Type B pancreatic cell (in vitro differentiated cells): ENCODE measurements around the gene ASB2. TPM values are rescaled to one million over a fixed set of nuclear protein-coding genes. Genes with fewer than 3 reads are reported as not detected.
A peak's percentile ranks its signal among the peaks of the same experiment; 100 is the strongest.

Experiments used
- DNase-seq: peaks from one replicate; pipeline ENCODE4 v3.0.0; 2021; ENCODE audit warnings: mixed read lengths; ENCODE audit not compliant: unreplicated experiment; ENCODE audit errors: extremely low spot score
- H3K27ac Mint-ChIP-seq: 2 replicates; pipeline ENCODE4 v1.8.0; 2021; ENCODE audit warnings: mild to moderate bottlenecking, mixed read lengths
- H3K27me3 Mint-ChIP-seq: 2 replicates; pipeline ENCODE4 v1.8.0; 2021; ENCODE audit warnings: mixed read lengths
- H3K36me3 Mint-ChIP-seq: 2 replicates; pipeline ENCODE4 v1.8.0; 2021; ENCODE audit warnings: mixed read lengths
- H3K4me1 Mint-ChIP-seq: one replicate; pipeline ENCODE4 v1.8.0; 2021; ENCODE audit warnings: mixed read lengths; ENCODE audit not compliant: unreplicated experiment
- H3K4me3 Mint-ChIP-seq: 2 replicates; pipeline ENCODE4 v1.8.0; 2021; ENCODE audit warnings: mild to moderate bottlenecking, mixed read lengths
- H3K9me3 Mint-ChIP-seq: 2 replicates; pipeline ENCODE4 v1.8.0; 2021; ENCODE audit warnings: mixed read lengths
- total RNA-seq: library from RNA; stranded (reverse); gene quantifications from 2 replicates; pipeline ENCODE4 v1.2.1, GENCODE V29; 2021; ENCODE audit warnings: low replicate concordance
- TF ChIP-seq, protein P1 (sequence below): fragments of 200-600 bp; sonication (generic); conservative IDR thresholded peaks from 2 replicates; pipeline ENCODE4 v1.5.0; 2021; ENCODE audit warnings: antibody characterized with exemption, mild to moderate bottlenecking

The ASB2 gene
- total RNA-seq, 1 donor from 2014 or later: 0.60 TPM

DNA sequence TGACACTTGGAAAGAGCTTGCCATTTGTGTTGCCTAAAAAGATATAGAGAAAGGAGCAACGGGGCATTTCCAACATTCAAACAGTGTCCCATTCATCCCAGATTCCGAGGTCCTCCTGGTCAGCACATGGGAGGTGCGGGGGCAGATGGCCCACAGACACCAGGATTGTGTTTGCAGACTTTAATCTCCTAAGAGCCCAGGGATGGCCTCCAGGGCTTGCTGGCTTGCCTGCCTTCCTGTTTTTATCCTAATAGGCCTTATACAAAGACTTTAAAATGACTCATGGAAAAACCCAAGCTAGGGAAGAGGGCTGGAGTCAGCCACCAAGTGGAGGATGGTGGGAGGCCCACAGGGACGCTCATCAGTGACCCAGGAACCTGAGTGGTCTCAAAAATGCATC lies 70.7 kb downstream of the ASB2 start:
- H3K27ac Mint-ChIP-seq: no peak overlapping the region
- no peaks in the 10 kb centered on the region for H3K36me3 Mint-ChIP-seq
- TF ChIP-seq, protein P1, sequence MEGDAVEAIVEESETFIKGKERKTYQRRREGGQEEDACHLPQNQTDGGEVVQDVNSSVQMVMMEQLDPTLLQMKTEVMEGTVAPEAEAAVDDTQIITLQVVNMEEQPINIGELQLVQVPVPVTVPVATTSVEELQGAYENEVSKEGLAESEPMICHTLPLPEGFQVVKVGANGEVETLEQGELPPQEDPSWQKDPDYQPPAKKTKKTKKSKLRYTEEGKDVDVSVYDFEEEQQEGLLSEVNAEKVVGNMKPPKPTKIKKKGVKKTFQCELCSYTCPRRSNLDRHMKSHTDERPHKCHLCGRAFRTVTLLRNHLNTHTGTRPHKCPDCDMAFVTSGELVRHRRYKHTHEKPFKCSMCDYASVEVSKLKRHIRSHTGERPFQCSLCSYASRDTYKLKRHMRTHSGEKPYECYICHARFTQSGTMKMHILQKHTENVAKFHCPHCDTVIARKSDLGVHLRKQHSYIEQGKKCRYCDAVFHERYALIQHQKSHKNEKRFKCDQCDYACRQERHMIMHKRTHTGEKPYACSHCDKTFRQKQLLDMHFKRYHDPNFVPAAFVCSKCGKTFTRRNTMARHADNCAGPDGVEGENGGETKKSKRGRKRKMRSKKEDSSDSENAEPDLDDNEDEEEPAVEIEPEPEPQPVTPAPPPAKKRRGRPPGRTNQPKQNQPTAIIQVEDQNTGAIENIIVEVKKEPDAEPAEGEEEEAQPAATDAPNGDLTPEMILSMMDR: no peak
- no peaks in the 10 kb centered on the region for H3K9me3 Mint-ChIP-seq
- no peak overlapping the region for H3K4me3 Mint-ChIP-seq
- no peaks in the 10 kb centered on the region for H3K4me1 Mint-ChIP-seq
- peaks cover 13% of the 10 kb centered on the region for H3K27me3 Mint-ChIP-seq
- no peak for DNase-seq

DNA sequence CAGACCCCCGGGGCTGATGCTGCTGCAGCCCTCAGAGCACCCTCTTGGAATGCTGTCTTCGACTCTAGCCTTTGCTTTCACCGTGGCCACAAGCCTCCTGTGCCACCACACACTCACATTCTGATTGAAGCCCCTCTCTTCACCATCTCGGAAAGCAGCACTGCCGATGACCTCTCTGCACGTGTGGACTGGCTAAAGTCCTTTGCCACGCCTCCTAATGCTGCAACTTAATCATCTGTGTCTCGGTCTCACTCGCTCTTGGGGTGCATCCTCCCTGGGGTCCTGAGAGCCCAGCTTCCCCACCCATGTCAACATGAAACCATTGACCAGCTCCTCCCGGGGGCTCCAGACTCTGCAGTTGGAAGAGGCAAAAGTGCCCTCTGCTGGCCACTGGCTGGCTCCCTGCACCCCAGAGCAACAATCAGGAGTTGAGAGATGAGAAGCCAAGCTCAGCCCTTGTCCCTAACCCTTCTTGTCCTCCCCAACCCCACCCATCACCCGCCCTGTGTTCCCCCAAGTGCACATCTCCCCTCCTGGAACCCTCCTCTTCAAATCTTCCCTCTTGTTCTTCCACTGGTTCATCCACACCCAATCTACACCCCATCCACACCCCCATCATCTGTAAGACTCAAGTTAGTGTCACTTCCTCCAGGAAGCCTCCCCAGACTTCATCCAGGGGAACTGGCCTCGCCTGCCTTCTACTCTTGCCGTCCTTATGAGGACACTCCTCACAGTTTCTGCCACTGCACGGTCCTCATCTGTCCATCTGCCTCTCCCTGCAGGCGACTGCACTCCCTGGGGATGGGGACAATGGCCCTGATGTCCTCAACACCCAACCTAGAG lies 72.8 kb downstream of the ASB2 start:
- H3K4me3 Mint-ChIP-seq: no peak overlapping the region
- no peaks in the 10 kb centered on the region for H3K36me3 Mint-ChIP-seq
- no peak overlapping the region for H3K27ac Mint-ChIP-seq
- no peak for DNase-seq
- no peaks in the 10 kb centered on the region for H3K4me1 Mint-ChIP-seq
- TF ChIP-seq, protein P1: peak; percentile 67
- no peaks in the 10 kb centered on the region for H3K9me3 Mint-ChIP-seq
- peaks cover 13% of the 10 kb centered on the region for H3K27me3 Mint-ChIP-seq

DNA sequence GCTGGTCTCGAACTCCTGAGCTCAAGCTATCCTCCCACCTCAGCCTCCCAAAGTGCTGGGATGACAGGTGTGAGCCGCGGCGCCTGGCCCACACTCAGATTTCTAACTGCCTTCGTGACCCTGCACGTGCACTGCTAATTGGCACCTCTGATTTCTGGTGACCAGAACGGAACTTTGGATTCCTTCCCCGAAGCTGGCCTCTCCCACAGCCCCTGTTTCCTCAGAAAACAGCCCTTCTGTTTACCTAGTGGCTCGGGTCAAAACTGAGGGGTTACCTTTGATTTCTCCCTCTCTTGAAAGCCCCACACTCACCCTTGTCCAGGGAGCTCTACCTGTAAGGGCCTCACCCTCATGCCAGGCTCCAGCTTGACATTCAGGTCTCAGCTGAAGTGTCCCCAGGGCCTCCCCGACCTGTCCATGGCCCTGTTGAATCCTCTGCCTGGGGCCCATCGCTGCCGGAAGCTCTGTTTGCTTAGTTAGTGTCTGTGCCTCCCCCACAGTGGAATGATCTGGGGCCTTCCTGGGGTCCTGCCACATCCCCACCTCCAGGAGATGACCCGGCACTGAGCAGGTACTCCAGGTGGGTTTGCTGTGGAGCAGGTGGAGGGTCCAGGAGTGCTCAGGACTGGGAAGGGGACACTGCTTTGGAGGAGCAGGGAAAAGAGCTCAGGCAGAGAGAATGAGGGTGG lies 73.6 kb downstream of the ASB2 start:
- H3K27ac Mint-ChIP-seq: no peak overlapping the region
- peaks cover 13% of the 10 kb centered on the region for H3K27me3 Mint-ChIP-seq
- TF ChIP-seq, protein P1: no peak
- no peaks in the 10 kb centered on the region for H3K4me1 Mint-ChIP-seq
- H3K9me3 Mint-ChIP-seq: no peaks in the 10 kb centered on the region
- no peak for DNase-seq
- no peaks in the 10 kb centered on the region for H3K36me3 Mint-ChIP-seq
- H3K4me3 Mint-ChIP-seq: no peak overlapping the region

DNA sequence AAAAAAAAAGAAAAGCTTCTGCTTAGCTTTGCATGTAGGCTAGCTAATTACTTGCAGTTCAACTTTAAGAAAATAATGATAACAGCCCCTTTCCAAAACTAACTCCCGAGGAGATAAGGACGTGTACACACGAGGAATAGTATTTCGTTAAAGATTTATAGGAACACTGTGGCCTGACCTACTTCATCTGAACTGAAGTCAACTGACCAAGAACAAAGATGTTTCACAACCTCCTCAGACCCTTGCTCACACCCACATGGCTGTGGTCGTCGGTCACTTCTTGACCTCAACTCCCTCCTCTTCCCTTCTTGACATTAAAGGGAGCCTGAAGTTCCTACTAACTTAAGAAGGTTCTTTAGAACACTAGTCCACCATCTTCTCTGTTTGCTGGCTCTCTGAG lies 74.6 kb downstream of the ASB2 start:
- H3K4me1 Mint-ChIP-seq: no peaks in the 10 kb centered on the region
- TF ChIP-seq, protein P1: no peak
- H3K36me3 Mint-ChIP-seq: no peaks in the 10 kb centered on the region
- no peak overlapping the region for H3K4me3 Mint-ChIP-seq
- no peak overlapping the region for H3K27ac Mint-ChIP-seq
- DNase-seq: no peak
- H3K9me3 Mint-ChIP-seq: no peaks in the 10 kb centered on the region
- peaks cover 16% of the 10 kb centered on the region for H3K27me3 Mint-ChIP-seq

DNA sequence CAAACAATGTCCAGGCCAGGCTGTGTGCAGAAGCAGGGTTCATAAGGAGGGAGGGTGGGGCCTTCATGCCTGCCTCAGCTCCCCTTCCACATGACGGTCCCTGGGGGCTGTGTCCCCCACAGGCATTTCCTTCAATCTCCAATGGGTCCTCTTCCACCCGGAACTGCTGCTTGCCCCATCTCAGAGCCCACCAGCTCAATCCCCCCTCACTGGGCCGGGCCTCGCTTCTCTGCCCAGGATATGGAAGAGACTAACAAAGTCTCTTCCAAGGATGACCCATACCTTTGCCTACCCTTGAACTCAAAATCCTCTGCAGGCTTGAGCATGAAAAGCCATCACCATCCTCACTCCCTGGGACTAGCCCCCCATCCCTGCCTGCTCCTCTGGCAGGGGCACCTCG lies 77.6 kb downstream of the ASB2 start:
- TF ChIP-seq, protein P1: no peak
- Mint-ChIP-seq H3K4me3 (no peak overlapping the region), H3K9me3 (no peaks in the 10 kb centered on the region), H3K36me3 (no peaks in the 10 kb centered on the region), H3K27ac (no peak overlapping the region), H3K27me3 (peaks cover 4% of the 10 kb centered on the region), H3K4me1 (no peaks in the 10 kb centered on the region)
- no peak for DNase-seq
